ENCODE data around the gene FOXJ3. TPM values are rescaled to one million over a fixed set of nuclear protein-coding genes. Genes with fewer than 3 reads are reported as not detected.

FOXJ3 gene
- total and polyA plus RNA-seq, 2 of the 8 experiments (the other 6 are each of a cell fraction or from before 2014, with no cell fraction given) = 48.6 to 51.9 TPM

DNA sequence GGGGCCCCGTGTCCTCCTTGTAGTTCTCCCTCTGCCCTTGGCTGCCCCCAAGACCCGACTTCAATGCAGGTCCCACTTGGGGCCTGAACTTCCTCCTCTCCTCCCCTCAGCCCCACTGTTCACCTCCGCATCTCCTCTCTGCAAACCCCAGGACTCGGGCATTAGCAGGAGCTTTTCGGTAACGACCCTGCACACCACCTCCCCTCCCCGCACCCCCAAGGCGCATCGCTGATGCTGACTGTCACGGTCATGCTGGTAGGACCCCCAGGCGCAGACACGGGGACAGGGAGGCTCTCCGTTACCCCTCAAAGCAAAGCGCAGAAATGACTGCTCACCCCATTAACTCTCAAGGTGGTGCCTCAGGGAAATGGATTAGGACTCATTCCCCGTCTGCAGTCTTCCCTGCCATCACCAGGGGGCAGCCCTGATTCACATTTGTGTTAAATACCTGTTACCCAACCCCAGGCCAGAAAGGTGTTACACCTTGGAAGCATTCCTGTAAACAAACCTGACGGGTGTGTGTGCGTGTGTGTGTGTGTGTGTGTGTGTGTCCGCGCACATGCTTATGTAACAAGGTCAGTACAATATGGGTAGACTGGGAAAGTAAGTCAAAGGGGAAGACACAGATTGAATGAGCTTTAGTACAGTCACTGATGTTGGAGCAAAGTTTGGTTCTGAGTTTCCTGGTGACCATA is 188.3 kb downstream of the FOXJ3 start (continued):
- TF ChIP-seq, protein P1, sequence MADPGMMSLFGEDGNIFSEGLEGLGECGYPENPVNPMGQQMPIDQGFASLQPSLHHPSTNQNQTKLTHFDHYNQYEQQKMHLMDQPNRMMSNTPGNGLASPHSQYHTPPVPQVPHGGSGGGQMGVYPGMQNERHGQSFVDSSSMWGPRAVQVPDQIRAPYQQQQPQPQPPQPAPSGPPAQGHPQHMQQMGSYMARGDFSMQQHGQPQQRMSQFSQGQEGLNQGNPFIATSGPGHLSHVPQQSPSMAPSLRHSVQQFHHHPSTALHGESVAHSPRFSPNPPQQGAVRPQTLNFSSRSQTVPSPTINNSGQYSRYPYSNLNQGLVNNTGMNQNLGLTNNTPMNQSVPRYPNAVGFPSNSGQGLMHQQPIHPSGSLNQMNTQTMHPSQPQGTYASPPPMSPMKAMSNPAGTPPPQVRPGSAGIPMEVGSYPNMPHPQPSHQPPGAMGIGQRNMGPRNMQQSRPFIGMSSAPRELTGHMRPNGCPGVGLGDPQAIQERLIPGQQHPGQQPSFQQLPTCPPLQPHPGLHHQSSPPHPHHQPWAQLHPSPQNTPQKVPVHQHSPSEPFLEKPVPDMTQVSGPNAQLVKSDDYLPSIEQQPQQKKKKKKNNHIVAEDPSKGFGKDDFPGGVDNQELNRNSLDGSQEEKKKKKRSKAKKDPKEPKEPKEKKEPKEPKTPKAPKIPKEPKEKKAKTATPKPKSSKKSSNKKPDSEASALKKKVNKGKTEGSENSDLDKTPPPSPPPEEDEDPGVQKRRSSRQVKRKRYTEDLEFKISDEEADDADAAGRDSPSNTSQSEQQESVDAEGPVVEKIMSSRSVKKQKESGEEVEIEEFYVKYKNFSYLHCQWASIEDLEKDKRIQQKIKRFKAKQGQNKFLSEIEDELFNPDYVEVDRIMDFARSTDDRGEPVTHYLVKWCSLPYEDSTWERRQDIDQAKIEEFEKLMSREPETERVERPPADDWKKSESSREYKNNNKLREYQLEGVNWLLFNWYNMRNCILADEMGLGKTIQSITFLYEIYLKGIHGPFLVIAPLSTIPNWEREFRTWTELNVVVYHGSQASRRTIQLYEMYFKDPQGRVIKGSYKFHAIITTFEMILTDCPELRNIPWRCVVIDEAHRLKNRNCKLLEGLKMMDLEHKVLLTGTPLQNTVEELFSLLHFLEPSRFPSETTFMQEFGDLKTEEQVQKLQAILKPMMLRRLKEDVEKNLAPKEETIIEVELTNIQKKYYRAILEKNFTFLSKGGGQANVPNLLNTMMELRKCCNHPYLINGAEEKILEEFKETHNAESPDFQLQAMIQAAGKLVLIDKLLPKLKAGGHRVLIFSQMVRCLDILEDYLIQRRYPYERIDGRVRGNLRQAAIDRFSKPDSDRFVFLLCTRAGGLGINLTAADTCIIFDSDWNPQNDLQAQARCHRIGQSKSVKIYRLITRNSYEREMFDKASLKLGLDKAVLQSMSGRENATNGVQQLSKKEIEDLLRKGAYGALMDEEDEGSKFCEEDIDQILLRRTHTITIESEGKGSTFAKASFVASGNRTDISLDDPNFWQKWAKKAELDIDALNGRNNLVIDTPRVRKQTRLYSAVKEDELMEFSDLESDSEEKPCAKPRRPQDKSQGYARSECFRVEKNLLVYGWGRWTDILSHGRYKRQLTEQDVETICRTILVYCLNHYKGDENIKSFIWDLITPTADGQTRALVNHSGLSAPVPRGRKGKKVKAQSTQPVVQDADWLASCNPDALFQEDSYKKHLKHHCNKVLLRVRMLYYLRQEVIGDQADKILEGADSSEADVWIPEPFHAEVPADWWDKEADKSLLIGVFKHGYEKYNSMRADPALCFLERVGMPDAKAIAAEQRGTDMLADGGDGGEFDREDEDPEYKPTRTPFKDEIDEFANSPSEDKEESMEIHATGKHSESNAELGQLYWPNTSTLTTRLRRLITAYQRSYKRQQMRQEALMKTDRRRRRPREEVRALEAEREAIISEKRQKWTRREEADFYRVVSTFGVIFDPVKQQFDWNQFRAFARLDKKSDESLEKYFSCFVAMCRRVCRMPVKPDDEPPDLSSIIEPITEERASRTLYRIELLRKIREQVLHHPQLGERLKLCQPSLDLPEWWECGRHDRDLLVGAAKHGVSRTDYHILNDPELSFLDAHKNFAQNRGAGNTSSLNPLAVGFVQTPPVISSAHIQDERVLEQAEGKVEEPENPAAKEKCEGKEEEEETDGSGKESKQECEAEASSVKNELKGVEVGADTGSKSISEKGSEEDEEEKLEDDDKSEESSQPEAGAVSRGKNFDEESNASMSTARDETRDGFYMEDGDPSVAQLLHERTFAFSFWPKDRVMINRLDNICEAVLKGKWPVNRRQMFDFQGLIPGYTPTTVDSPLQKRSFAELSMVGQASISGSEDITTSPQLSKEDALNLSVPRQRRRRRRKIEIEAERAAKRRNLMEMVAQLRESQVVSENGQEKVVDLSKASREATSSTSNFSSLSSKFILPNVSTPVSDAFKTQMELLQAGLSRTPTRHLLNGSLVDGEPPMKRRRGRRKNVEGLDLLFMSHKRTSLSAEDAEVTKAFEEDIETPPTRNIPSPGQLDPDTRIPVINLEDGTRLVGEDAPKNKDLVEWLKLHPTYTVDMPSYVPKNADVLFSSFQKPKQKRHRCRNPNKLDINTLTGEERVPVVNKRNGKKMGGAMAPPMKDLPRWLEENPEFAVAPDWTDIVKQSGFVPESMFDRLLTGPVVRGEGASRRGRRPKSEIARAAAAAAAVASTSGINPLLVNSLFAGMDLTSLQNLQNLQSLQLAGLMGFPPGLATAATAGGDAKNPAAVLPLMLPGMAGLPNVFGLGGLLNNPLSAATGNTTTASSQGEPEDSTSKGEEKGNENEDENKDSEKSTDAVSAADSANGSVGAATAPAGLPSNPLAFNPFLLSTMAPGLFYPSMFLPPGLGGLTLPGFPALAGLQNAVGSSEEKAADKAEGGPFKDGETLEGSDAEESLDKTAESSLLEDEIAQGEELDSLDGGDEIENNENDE (IDR thresholded peaks at IDR 0.05; ENCODE audit: insufficient replicate concordance, low read length) = no peak
- TF ChIP-seq KDM1A (IDR thresholded peaks at IDR 0.05; ENCODE audit: borderline replicate concordance, low read length) = no peak
- 0 out of 3 replicates have a peak, but pooled peaks of 1 of the 2 experiments have one; percentile 33 for TF ChIP-seq EP300 (IDR thresholded peaks at IDR 0.05; ENCODE audit: borderline replicate concordance in 1 of 2, low read depth in 2 of 2, low read length in 2 of 2)
- peak in 1 of 2 experiments; percentile 43; a peak in 1 of 4 replicates for TF ChIP-seq SIN3A (conservative IDR thresholded peaks at IDR 0.05 in 1 of 2, IDR thresholded peaks at IDR 0.05 in 1 of 2; ENCODE audit: low read depth in 1 of 2, low read length in 2 of 2)
- TF ChIP-seq MAFK (IDR thresholded peaks at IDR 0.05; ENCODE audit: low read depth, low read length) = no peak
- TF ChIP-seq, protein P2, sequence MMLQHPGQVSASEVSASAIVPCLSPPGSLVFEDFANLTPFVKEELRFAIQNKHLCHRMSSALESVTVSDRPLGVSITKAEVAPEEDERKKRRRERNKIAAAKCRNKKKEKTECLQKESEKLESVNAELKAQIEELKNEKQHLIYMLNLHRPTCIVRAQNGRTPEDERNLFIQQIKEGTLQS (IDR thresholded peaks at IDR 0.05; ENCODE audit: insufficient read depth, low read depth, low read length) = no peak
- TF ChIP-seq, protein P3, sequence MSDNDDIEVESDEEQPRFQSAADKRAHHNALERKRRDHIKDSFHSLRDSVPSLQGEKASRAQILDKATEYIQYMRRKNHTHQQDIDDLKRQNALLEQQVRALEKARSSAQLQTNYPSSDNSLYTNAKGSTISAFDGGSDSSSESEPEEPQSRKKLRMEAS (IDR thresholded peaks at IDR 0.05) = peak; percentile 55
- TF ChIP-seq CBX8 (IDR thresholded peaks at IDR 0.05; ENCODE audit: borderline replicate concordance, low read depth, low read length) = no peak

All from H1 (cell line).